ENCODE results near the gene CAVIN4. TPM values are rescaled to one million over a fixed set of nuclear protein-coding genes. Genes with fewer than 3 reads are reported as not detected.

Gene CAVIN4
- polyA plus RNA-seq, 3 donors = 2.3 to 3.0 (median 2.9) TPM

GRCh38 chr9:100589582-100589981 lies 11.7 kb downstream of the CAVIN4 start:
- no peak for DNase-seq (ENCODE audit: low read depth in 3 of 3, low spot score in 2 of 3)

- DNase-seq (ENCODE audit: low read depth in 3 of 3, low spot score in 2 of 3) = no peak
Measured at GRCh38 chr9:100590481-100590880, 12.6 kb downstream of the CAVIN4 start.

- DNase-seq (ENCODE audit: low read depth in 3 of 3, low spot score in 2 of 3) = no peak
Measured at GRCh38 chr9:100591139-100591538, 13.3 kb downstream of the CAVIN4 start.

- DNase-seq (ENCODE audit: low read depth in 3 of 3, low spot score in 2 of 3) = no peak
Measured at GRCh38 chr9:100591639-100592412, 13.9 kb downstream of the CAVIN4 start.

- peak in 2 of 3 donors; percentile 55 to 58 for DNase-seq (ENCODE audit: low read depth in 3 of 3, low spot score in 2 of 3)
Measured at GRCh38 chr9:100595391-100596199, 17.7 kb downstream of the CAVIN4 start.

GRCh38 chr9:100597236-100597635 lies 19.4 kb downstream of the CAVIN4 start:
- DNase-seq (ENCODE audit: low read depth in 3 of 3, low spot score in 2 of 3) = no peak

GRCh38 chr9:100598641-100599145 lies 20.8 kb downstream of the CAVIN4 start:
- peak; percentile 54 to 76 (median 69) for DNase-seq (ENCODE audit: low read depth in 3 of 3, low spot score in 2 of 3)

GRCh38 chr9:100600521-100601079 lies 22.7 kb downstream of the CAVIN4 start:
- DNase-seq (ENCODE audit: low read depth in 3 of 3, low spot score in 2 of 3) = no peak

- peak in 1 of 3 donors; percentile 18 for DNase-seq (ENCODE audit: low read depth in 3 of 3, low spot score in 2 of 3)
Measured at GRCh38 chr9:100601216-100601615, 23.3 kb downstream of the CAVIN4 start.

- DNase-seq (ENCODE audit: low read depth in 3 of 3, low spot score in 2 of 3) = peak; percentile 42 to 61 (median 43)
Measured at GRCh38 chr9:100602342-100602801, 24.5 kb downstream of the CAVIN4 start.

GRCh38 chr9:100605405-100605804 lies 27.5 kb downstream of the CAVIN4 start:
- no peak for DNase-seq (ENCODE audit: low read depth in 3 of 3, low spot score in 2 of 3)

- no peak for DNase-seq (ENCODE audit: low read depth in 3 of 3, low spot score in 2 of 3)
Measured at GRCh38 chr9:100619194-100619593, 41.3 kb downstream of the CAVIN4 start.

GRCh38 chr9:100619665-100620064 lies 41.8 kb downstream of the CAVIN4 start:
- DNase-seq (ENCODE audit: low read depth in 3 of 3, low spot score in 2 of 3) = no peak

GRCh38 chr9:100623969-100624368 lies 46.1 kb downstream of the CAVIN4 start:
- DNase-seq (ENCODE audit: low read depth in 3 of 3, low spot score in 2 of 3) = no peak

GRCh38 chr9:100626949-100627348 lies 49.1 kb downstream of the CAVIN4 start:
- DNase-seq (ENCODE audit: low read depth in 3 of 3, low spot score in 2 of 3) = no peak

- no peak for DNase-seq (ENCODE audit: low read depth in 3 of 3, low spot score in 2 of 3)
Measured at GRCh38 chr9:100637787-100638186, 59.9 kb downstream of the CAVIN4 start.

Other genes with a start within 250 kb of the CAVIN4 start
- gene TEX10, start 225.1 kb upstream of the CAVIN4 start, polyA plus RNA-seq (ENCODE audit: insufficient read length in 3 of 3) = 10 to 100 TPM; 41.9 to 45.8 (median 44.6) TPM
- gene MSANTD3, start 150.9 kb upstream of the CAVIN4 start, polyA plus RNA-seq (ENCODE audit: insufficient read length in 3 of 3) = 10 to 100 TPM; 22.3 to 23.6 (median 22.5) TPM
- gene TMEFF1, start 104.9 kb upstream of the CAVIN4 start, polyA plus RNA-seq (ENCODE audit: insufficient read length in 3 of 3) = 1 to 10 TPM; 3.9 to 5.4 (median 5.0) TPM